DOHH2 (cell line): ENCODE results near the gene FKBP1C.

Source experiments
- H3F3A ChIP-seq: fragments of 200-600 bp; sonication (generic), shearing (Covaris generic); 2 replicates; pipeline ENCODE4 v1.6.0; 2016; ENCODE audit warnings: antibody characterized with exemption, mild to moderate bottlenecking; ENCODE audit not compliant: control insufficient read depth, insufficient read depth
- H3K27ac ChIP-seq: fragments of 200-600 bp; sonication (generic); 2 replicates; pipeline ENCODE4 v1.5.1; 2014; ENCODE audit warnings: low read depth, mild to moderate bottlenecking, low read length, moderate library complexity
- H3K27me3 ChIP-seq: fragments of 200-600 bp; sonication (generic); 2 replicates; pipeline ENCODE4 v1.6.1; 2014; ENCODE audit warnings: mild to moderate bottlenecking, low read length, mixed read lengths; ENCODE audit not compliant: control insufficient read depth
- H3K36me3 ChIP-seq: fragments of 200-600 bp; sonication (generic); 2 replicates; pipeline ENCODE4 v1.6.1; 2014; ENCODE audit warnings: mild to moderate bottlenecking, low read length, moderate library complexity, mixed read lengths; ENCODE audit not compliant: control insufficient read depth
- H3K4me1 ChIP-seq: fragments of 200-600 bp; sonication (generic); 2 replicates; pipeline ENCODE4 v1.6.1; 2014; ENCODE audit warnings: mild to moderate bottlenecking, low read length, mixed read lengths; ENCODE audit not compliant: control insufficient read depth
- H3K4me2 ChIP-seq: fragments of 200-600 bp; sonication (generic); 2 replicates; pipeline ENCODE4 v1.6.0; 2014; ENCODE audit warnings: mild to moderate bottlenecking, low read length, moderate library complexity
- H3K4me3 ChIP-seq: fragments of 200-600 bp; sonication (generic); 2 replicates; pipeline ENCODE4 v1.5.1; 2014; ENCODE audit warnings: mild to moderate bottlenecking, low read length, mixed read lengths
- H3K79me2 ChIP-seq: fragments of 200-600 bp; sonication (generic); 2 replicates; pipeline ENCODE4 v1.6.1; 2014; ENCODE audit warnings: mild to moderate bottlenecking, low read length, mixed read lengths; ENCODE audit not compliant: control insufficient read depth
- H3K9me2 ChIP-seq: fragments of 200-600 bp; sonication (generic); replicated peaks from 2 replicates; pipeline ENCODE4 v1.6.1; 2014; ENCODE audit warnings: mild to moderate bottlenecking, low read length, mixed read lengths; ENCODE audit not compliant: control insufficient read depth
- H3K9me3 ChIP-seq: fragments of 200-600 bp; sonication (generic); 2 replicates; pipeline ENCODE4 v1.6.1; 2014; ENCODE audit warnings: antibody characterized with exemption, low read length, mixed read lengths; ENCODE audit not compliant: control insufficient read depth, insufficient read depth
- H4K20me1 ChIP-seq: fragments of 200-600 bp; sonication (generic); 2 replicates; pipeline ENCODE4 v1.6.0; 2014; ENCODE audit warnings: low read depth, mild to moderate bottlenecking, antibody characterized with exemption, low read length, moderate library complexity; ENCODE audit not compliant: control insufficient read depth, insufficient read depth
- CTCF ChIP-seq: fragments of 200-600 bp; sonication (generic); IDR thresholded peaks from one replicate; pipeline ENCODE4 v1.5.1; 2014; ENCODE audit warnings: antibody characterized with exemption, mild to moderate bottlenecking, low read depth, low read length; ENCODE audit not compliant: poor library complexity, severe bottlenecking
- EZH2phosphoT487 ChIP-seq: fragments of 200-600 bp; sonication (generic); IDR thresholded peaks from 2 replicates; pipeline ENCODE4 v1.6.1; 2017; ENCODE audit warnings: borderline replicate concordance, mild to moderate bottlenecking, antibody characterized with exemption, low read length, moderate library complexity, mixed read lengths

Gene FKBP1C

GRCh38 chr6:63259153-63259552 lies 47.9 kb downstream of the FKBP1C start:
- no peaks in the 10 kb centered on the region for H3F3A ChIP-seq
- no peaks in the 10 kb centered on the region for H3K9me3 ChIP-seq
- no peaks in the 10 kb centered on the region for H3K79me2 ChIP-seq
- H3K27ac ChIP-seq = no peak overlapping the region
- H3K9me2 ChIP-seq = no peaks in the 10 kb centered on the region
- no peaks in the 10 kb centered on the region for H4K20me1 ChIP-seq
- H3K4me2 ChIP-seq = no peak overlapping the region
- H3K36me3 ChIP-seq = no peaks in the 10 kb centered on the region
- no peak overlapping the region for H3K4me3 ChIP-seq
- H3K27me3 ChIP-seq = no peaks in the 10 kb centered on the region
- H3K4me1 ChIP-seq = no peaks in the 10 kb centered on the region
- TF ChIP-seq CTCF (no peak), EZH2phosphoT487 (no peak)

- no peak overlapping the region for H3K4me3 ChIP-seq
- TF ChIP-seq CTCF = no peak
- TF ChIP-seq EZH2phosphoT487 = no peak
- no peaks in the 10 kb centered on the region for H3K4me1 ChIP-seq
- H3K4me2 ChIP-seq = no peak overlapping the region
- H3K36me3 ChIP-seq = no peaks in the 10 kb centered on the region
- no peak overlapping the region for H3K27ac ChIP-seq
- H4K20me1 ChIP-seq = no peaks in the 10 kb centered on the region
- no peaks in the 10 kb centered on the region for H3F3A ChIP-seq
- H3K9me2 ChIP-seq = no peaks in the 10 kb centered on the region
- no peaks in the 10 kb centered on the region for H3K9me3 ChIP-seq
- H3K79me2 ChIP-seq = no peaks in the 10 kb centered on the region
- no peaks in the 10 kb centered on the region for H3K27me3 ChIP-seq
Measured at GRCh38 chr6:63261820-63262219, 50.6 kb downstream of the FKBP1C start.
